Stimulated activated naive CD8-positive, alpha-beta T cell treated with anti-CD3 and anti-CD28 coated beads, Interleukin-15, amount 100 ng/mL, for 72 hours (primary cell): ENCODE results near the gene TOP2A.

Experiments used
- ATAC-seq: fragments of 150-1000 bp; cut with Tn5 transposase; 2 replicates; pipeline ENCODE4 v1.10.0; 2021; ENCODE audit warnings: mild to moderate bottlenecking, moderate library complexity
- DNase-seq, 2 donors: peaks; one replicate each; pipeline ENCODE4 v3.0.0; 2021 to 2022
- H3K27ac Mint-ChIP-seq, 2 donors: one replicate each; pipeline ENCODE4 v1.8.0; 2022; ENCODE audit warnings: mild to moderate bottlenecking in 2 of 2, mixed read lengths in 2 of 2, moderate library complexity in 2 of 2
- H3K27me3 Mint-ChIP-seq: one replicate; pipeline ENCODE4 v1.8.0; 2022; ENCODE audit warnings: mixed read lengths
- H3K4me1 Mint-ChIP-seq: one replicate; pipeline ENCODE4 v1.8.0; 2022; ENCODE audit warnings: mild to moderate bottlenecking, mixed read lengths
- H3K4me3 Mint-ChIP-seq, 2 donors: one replicate each; pipeline ENCODE4 v1.8.0; 2022; ENCODE audit warnings: mild to moderate bottlenecking in 2 of 2, mixed read lengths in 2 of 2, moderate library complexity in 1 of 2
- H3K9me3 Mint-ChIP-seq, 2 donors: one replicate each; pipeline ENCODE4 v1.8.0; 2022; ENCODE audit warnings: mixed read lengths in 2 of 2

Gene TOP2A

GRCh38 chr17:40417609-40418427 lies at the start of gene TOP2A:
TSS of gene TOP2A (minus strand) at chr17:40417896. CDS start at chr17:40417791, 105 bp downstream.
- H3K4me3 Mint-ChIP-seq: peak within 1 kb of the TSS; percentile 97 to 99
- peak; percentile 98 to 99 for DNase-seq
- no peaks in the 10 kb centered on the region for H3K9me3 Mint-ChIP-seq
- peak within 1 kb of the TSS; percentile 97 to 99 for H3K27ac Mint-ChIP-seq
- ATAC-seq: peak; percentile 99
- no peaks in the 10 kb centered on the region for H3K27me3 Mint-ChIP-seq
- peaks cover 24% of the 10 kb centered on the region for H3K4me1 Mint-ChIP-seq

- no peak for DNase-seq
- H3K9me3 Mint-ChIP-seq: no peaks in the 10 kb centered on the region
- H3K27me3 Mint-ChIP-seq: peaks cover 9% of the 10 kb centered on the region
- no peaks in the 10 kb centered on the region for H3K4me1 Mint-ChIP-seq
- H3K4me3 Mint-ChIP-seq: no peak overlapping the region
- no peak overlapping the region for H3K27ac Mint-ChIP-seq
- ATAC-seq: no peak
Observed at GRCh38 chr17:40467281-40467867, 49.7 kb upstream of the TOP2A start.

GRCh38 chr17:40466298-40466971 lies 48.7 kb upstream of the TOP2A start:
- no peaks in the 10 kb centered on the region for H3K4me1 Mint-ChIP-seq
- no peak overlapping the region for H3K4me3 Mint-ChIP-seq
- DNase-seq (no peak), ATAC-seq (no peak)
- H3K27ac Mint-ChIP-seq: peak overlapping the region in 1 of 2 donors; percentile 82
- peaks cover 9% of the 10 kb centered on the region for H3K27me3 Mint-ChIP-seq
- no peaks in the 10 kb centered on the region for H3K9me3 Mint-ChIP-seq

- Mint-ChIP-seq H3K27me3 (peaks cover 9% of the 10 kb centered on the region), H3K9me3 (no peaks in the 10 kb centered on the region), H3K4me1 (no peaks in the 10 kb centered on the region), H3K4me3 (no peak overlapping the region), H3K27ac (peak overlapping the region; percentile 35 to 86)
- DNase-seq (no peak), ATAC-seq (no peak)
Observed at GRCh38 chr17:40464392-40464855, 46.7 kb upstream of the TOP2A start.

- Mint-ChIP-seq H3K27ac (no peak overlapping the region), H3K4me3 (no peak overlapping the region), H3K9me3 (no peaks in the 10 kb centered on the region), H3K4me1 (no peaks in the 10 kb centered on the region), H3K27me3 (peaks cover 9% of the 10 kb centered on the region)
- ATAC-seq (no peak), DNase-seq (no peak)
Observed at GRCh38 chr17:40463122-40463550, 45.4 kb upstream of the TOP2A start.

- ATAC-seq (no peak), DNase-seq (no peak)
- H3K4me1 Mint-ChIP-seq: no peaks in the 10 kb centered on the region
Observed at GRCh38 chr17:40462343-40463121, 44.8 kb upstream of the TOP2A start.

GRCh38 chr17:40461732-40462342 lies 44.1 kb upstream of the TOP2A start:
- peaks cover under 1% of the 10 kb centered on the region for H3K27me3 Mint-ChIP-seq
- no peak overlapping the region for H3K4me3 Mint-ChIP-seq
- H3K27ac Mint-ChIP-seq: peak overlapping the region in 1 of 2 donors; percentile 13
- H3K9me3 Mint-ChIP-seq: no peaks in the 10 kb centered on the region
- no peaks in the 10 kb centered on the region for H3K4me1 Mint-ChIP-seq
- DNase-seq (no peak), ATAC-seq (peak; percentile 12)

More at GRCh38 chr17:40462343-40463121, 44.8 kb upstream of the TOP2A start:
- H3K4me3 Mint-ChIP-seq: no peak overlapping the region
- no peaks in the 10 kb centered on the region for H3K9me3 Mint-ChIP-seq
- H3K27ac Mint-ChIP-seq: no peak overlapping the region
- H3K27me3 Mint-ChIP-seq: peaks cover 8% of the 10 kb centered on the region

- H3K9me3 Mint-ChIP-seq: no peaks in the 10 kb centered on the region
- no peak for DNase-seq
- no peaks in the 10 kb centered on the region for H3K4me1 Mint-ChIP-seq
- H3K27ac Mint-ChIP-seq: peak overlapping the region in 1 of 2 donors; percentile 13
- no peaks in the 10 kb centered on the region for H3K27me3 Mint-ChIP-seq
- no peak overlapping the region for H3K4me3 Mint-ChIP-seq
- no peak for ATAC-seq
Observed at GRCh38 chr17:40460968-40461731, 43.5 kb upstream of the TOP2A start.

- no peak overlapping the region for H3K4me3 Mint-ChIP-seq
- no peaks in the 10 kb centered on the region for H3K27me3 Mint-ChIP-seq
- H3K4me1 Mint-ChIP-seq: no peaks in the 10 kb centered on the region
- H3K9me3 Mint-ChIP-seq: no peaks in the 10 kb centered on the region
- ATAC-seq (no peak), DNase-seq (no peak)
- no peak overlapping the region for H3K27ac Mint-ChIP-seq
Observed at GRCh38 chr17:40460604-40460967, 42.9 kb upstream of the TOP2A start.

- DNase-seq: no peak
- Mint-ChIP-seq H3K4me3 (no peak overlapping the region), H3K27me3 (no peaks in the 10 kb centered on the region), H3K4me1 (no peaks in the 10 kb centered on the region), H3K27ac (no peak overlapping the region), H3K9me3 (no peaks in the 10 kb centered on the region)
- ATAC-seq: no peak
Observed at GRCh38 chr17:40459636-40460603, 42.2 kb upstream of the TOP2A start.

- H3K4me3 Mint-ChIP-seq: no peak overlapping the region
- H3K4me1 Mint-ChIP-seq: no peaks in the 10 kb centered on the region
- DNase-seq: no peak
- H3K27ac Mint-ChIP-seq: no peak overlapping the region
- H3K9me3 Mint-ChIP-seq: no peaks in the 10 kb centered on the region
- ATAC-seq: no peak
- H3K27me3 Mint-ChIP-seq: no peaks in the 10 kb centered on the region
Observed at GRCh38 chr17:40458851-40459482, 41.3 kb upstream of the TOP2A start.

- Mint-ChIP-seq H3K9me3 (no peaks in the 10 kb centered on the region), H3K27ac (no peak overlapping the region), H3K4me3 (no peak overlapping the region), H3K4me1 (no peaks in the 10 kb centered on the region), H3K27me3 (no peaks in the 10 kb centered on the region)
- ATAC-seq (no peak), DNase-seq (no peak)
Observed at GRCh38 chr17:40457964-40458791, 40.5 kb upstream of the TOP2A start.
